Measurements from ENCODE around the gene KMT2C.

The KMT2C gene

DNA sequence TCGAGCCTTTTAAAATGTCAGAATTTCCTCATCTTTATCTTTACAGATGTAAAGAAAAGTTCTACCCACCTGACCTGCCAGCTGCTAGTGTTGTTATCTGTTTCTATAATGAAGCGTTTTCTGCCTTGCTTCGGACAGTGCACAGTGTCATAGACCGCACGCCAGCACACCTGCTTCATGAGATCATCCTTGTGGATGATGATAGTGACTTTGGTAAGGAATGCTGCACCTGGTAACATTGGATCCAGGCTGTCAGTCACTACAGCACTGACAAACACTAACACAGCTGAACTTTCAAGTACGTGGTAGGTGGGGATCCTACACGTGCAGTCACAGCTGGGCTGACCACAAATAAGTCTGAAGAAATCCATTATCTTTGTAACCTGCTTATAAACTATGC is 332.7 kb downstream of the KMT2C start:
- ATAC-seq, result no peak
- no peak overlapping the region for H3K27ac Mint-ChIP-seq
- no peaks in the 10 kb centered on the region for H3K4me1 Mint-ChIP-seq
- H3K36me3 Mint-ChIP-seq, result peaks cover 48% of the 10 kb centered on the region
- H3K27me3 Mint-ChIP-seq, result no peaks in the 10 kb centered on the region
- no peaks in the 10 kb centered on the region for H3K9me3 Mint-ChIP-seq
- H3K4me3 Mint-ChIP-seq, result no peak overlapping the region

GRCh38 chr7:152097330-152097729 is 338.5 kb downstream of the KMT2C start:
- Mint-ChIP-seq H3K36me3 (peaks cover 28% of the 10 kb centered on the region), H3K27me3 (no peaks in the 10 kb centered on the region), H3K4me1 (no peaks in the 10 kb centered on the region), H3K9me3 (no peaks in the 10 kb centered on the region), H3K27ac (no peak overlapping the region), H3K4me3 (no peak overlapping the region)
- ATAC-seq, result no peak

DNA sequence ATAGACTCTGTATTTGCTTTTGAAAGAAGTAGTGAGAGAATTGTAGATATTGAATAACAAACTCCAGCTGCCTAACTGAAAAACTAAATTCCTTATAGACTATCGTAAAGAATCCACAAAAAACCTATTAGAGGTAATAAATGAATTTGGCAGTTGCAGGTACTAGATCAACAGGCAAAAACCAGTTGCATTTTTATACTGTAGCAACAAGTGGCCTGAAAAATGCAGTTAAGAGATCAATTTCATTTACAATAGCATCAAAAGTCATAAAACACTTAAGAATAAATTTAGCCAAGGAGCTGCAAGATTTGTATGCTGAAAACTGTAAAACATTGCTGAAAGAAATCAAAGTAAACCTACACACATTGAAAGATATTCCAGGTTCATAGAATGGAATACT is 340.0 kb downstream of the KMT2C start:
- Mint-ChIP-seq H3K36me3 (peaks cover 22% of the 10 kb centered on the region), H3K4me3 (no peak overlapping the region), H3K27ac (no peak overlapping the region), H3K27me3 (no peaks in the 10 kb centered on the region), H3K4me1 (peaks cover 2% of the 10 kb centered on the region), H3K9me3 (no peaks in the 10 kb centered on the region)
- no peak for ATAC-seq

DNA sequence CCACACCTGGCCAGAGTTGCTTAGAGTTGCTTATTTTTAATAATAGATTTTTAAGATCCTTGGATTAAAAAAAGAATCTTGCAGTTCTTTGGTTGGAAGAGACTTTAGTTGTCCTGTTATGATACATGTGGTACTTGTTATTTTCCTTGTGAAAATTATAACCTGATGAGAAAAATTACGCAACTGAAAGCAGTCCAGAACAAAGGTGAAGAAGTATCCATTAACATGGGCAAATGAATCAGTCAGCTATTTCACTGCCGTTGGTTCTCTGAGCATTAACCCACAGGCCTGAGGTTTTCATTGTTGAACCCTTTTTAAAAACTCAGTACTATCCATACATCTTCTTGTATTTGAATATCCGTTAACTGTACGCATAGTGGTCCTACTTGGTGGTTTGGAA is 342.1 kb downstream of the KMT2C start:
- no peak for ATAC-seq
- H3K4me1 Mint-ChIP-seq, result peaks cover 6% of the 10 kb centered on the region
- H3K9me3 Mint-ChIP-seq, result peaks cover 6% of the 10 kb centered on the region
- H3K27ac Mint-ChIP-seq, result no peak overlapping the region
- no peak overlapping the region for H3K4me3 Mint-ChIP-seq
- H3K36me3 Mint-ChIP-seq, result peaks cover 34% of the 10 kb centered on the region
- no peaks in the 10 kb centered on the region for H3K27me3 Mint-ChIP-seq

GRCh38 chr7:152090747-152091146 is 345.1 kb downstream of the KMT2C start:
- Mint-ChIP-seq H3K36me3 (peaks cover 34% of the 10 kb centered on the region), H3K9me3 (peaks cover 11% of the 10 kb centered on the region), H3K27me3 (no peaks in the 10 kb centered on the region), H3K4me3 (no peak overlapping the region), H3K4me1 (peaks cover 6% of the 10 kb centered on the region), H3K27ac (no peak overlapping the region)
- ATAC-seq, result no peak

DNA sequence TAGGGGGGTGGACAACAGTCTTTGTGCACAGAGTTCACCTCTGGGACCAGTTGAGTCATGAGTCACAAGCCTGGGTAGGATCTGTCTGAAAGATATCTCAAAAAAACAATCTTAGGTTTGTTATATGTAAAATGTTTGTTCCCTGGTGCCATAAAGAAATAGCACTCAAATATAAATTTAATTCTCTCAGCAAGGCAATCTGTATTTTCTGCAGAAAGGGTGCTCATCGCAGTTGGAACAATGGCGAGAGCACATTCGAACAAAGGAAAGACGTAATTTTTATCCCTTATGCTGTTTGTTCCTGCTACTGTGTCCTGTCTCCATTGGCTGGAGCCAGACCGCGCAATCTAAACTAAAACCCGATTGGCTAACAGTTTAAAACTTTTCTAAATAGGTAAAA is 346.6 kb downstream of the KMT2C start:
- Mint-ChIP-seq H3K27ac (no peak overlapping the region), H3K36me3 (peaks cover 38% of the 10 kb centered on the region), H3K27me3 (no peaks in the 10 kb centered on the region), H3K9me3 (peaks cover 11% of the 10 kb centered on the region), H3K4me1 (peaks cover 6% of the 10 kb centered on the region), H3K4me3 (no peak overlapping the region)
- no peak for ATAC-seq

GRCh38 chr7:152086513-152086912 is 349.3 kb downstream of the KMT2C start:
- peaks cover 17% of the 10 kb centered on the region for H3K9me3 Mint-ChIP-seq
- H3K4me3 Mint-ChIP-seq, result no peak overlapping the region
- no peaks in the 10 kb centered on the region for H3K27me3 Mint-ChIP-seq
- ATAC-seq, result no peak
- H3K4me1 Mint-ChIP-seq, result peaks cover 31% of the 10 kb centered on the region
- H3K36me3 Mint-ChIP-seq, result peaks cover 58% of the 10 kb centered on the region
- H3K27ac Mint-ChIP-seq, result no peak overlapping the region

GRCh38 chr7:152085131-152085530 is 350.7 kb downstream of the KMT2C start:
- no peak for ATAC-seq

More at GRCh38 chr7:152085131-152085530, 350.7 kb downstream of the KMT2C start:
- Mint-ChIP-seq H3K36me3 (peaks cover 54% of the 10 kb centered on the region), H3K4me3 (no peak overlapping the region), H3K27ac (no peak overlapping the region), H3K27me3 (no peaks in the 10 kb centered on the region), H3K4me1 (peaks cover 24% of the 10 kb centered on the region), H3K9me3 (peaks cover 18% of the 10 kb centered on the region)
